Embryonic facial prominence (tissue), 1 donor: ENCODE measurements around the gene SKI.
"Not testable (repeated sequence)": the region's sequence is repeated elsewhere in the genome, so short reads cannot be mapped to it uniquely, and the experiment has no call there.

ENCODE experiments used
- DNase-seq: peaks from one replicate; pipeline ENCODE4 v3.0.0-alpha.2; 2016; ENCODE audit errors: extremely low spot score

Gene SKI

DNA sequence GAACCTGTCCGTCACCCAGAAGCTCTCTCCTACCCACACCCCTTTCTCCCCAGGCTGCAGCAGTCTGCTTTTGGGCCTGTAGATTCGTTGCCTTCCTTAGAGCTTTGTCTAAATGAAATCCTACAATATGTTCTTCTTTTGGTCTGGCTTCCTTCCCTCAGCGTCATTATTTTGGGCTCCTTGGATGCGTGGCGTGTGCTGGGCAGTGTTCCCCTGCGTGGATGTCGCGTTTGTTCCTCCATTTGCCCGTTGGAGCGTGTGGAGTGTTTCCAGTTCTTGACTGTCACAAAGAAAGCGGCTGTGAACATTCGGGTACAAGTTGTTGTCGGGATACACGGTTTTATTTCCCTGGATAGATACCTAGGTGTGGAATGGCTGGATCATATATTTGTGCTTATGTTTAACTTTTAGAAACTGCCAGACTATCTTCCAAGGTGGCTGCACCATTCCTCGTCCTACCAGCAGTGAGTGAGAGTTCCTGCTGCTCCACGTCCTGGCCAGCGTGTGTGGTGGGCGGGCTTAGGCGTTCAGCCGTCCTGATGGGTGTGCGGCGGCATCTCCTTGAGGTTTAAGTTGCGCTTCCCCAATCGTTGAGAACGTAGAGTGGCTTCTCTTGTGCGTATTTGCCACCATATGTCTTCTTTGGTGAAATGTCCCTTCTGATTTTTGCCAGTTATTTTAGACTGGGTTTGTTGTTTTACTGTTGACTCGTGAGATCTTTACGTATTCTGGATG, 31.7 kb downstream of the SKI start:
- DNase-seq = no peak

DNA sequence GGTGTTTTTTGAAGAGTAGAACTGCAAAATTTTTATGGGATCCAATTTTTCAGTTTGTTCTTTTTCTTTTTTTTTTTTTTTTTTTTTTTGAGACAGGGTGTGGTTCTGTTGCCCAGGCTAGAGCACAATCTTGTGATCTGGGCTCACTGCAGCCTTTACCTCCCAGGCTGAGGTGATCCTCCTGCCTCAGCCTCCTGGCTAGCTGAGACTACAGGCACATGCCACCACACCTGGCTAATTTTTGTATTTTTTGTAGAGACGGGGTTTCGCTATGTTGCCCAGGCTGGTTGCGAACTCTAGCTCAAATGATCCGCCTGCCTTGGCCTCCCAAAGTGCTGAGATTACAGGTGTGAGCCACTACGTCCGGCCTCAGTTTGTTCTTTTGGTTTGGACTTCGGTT, 32.4 kb downstream of the SKI start:
- not testable (repeated sequence) for DNase-seq

DNA sequence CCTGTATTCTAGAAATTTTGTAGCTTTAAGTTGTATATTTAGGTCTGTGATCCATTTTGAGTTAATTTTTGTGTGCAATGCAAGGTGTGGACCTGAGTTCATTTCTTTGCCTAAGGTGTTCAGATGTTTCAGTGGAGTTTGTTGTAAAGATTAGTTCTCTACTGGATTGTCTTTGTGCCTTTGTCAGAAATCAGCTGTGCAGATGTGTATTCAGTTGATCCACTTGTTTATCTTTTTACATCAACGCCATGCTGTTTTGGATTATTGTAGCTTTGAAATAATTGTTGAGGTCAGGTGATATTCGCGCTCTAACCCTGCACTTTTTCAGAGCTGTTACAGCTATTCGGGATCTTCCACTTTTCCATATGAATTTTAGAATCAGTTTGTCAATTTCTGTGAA, 32.8 kb downstream of the SKI start:
- no peak for DNase-seq

DNA sequence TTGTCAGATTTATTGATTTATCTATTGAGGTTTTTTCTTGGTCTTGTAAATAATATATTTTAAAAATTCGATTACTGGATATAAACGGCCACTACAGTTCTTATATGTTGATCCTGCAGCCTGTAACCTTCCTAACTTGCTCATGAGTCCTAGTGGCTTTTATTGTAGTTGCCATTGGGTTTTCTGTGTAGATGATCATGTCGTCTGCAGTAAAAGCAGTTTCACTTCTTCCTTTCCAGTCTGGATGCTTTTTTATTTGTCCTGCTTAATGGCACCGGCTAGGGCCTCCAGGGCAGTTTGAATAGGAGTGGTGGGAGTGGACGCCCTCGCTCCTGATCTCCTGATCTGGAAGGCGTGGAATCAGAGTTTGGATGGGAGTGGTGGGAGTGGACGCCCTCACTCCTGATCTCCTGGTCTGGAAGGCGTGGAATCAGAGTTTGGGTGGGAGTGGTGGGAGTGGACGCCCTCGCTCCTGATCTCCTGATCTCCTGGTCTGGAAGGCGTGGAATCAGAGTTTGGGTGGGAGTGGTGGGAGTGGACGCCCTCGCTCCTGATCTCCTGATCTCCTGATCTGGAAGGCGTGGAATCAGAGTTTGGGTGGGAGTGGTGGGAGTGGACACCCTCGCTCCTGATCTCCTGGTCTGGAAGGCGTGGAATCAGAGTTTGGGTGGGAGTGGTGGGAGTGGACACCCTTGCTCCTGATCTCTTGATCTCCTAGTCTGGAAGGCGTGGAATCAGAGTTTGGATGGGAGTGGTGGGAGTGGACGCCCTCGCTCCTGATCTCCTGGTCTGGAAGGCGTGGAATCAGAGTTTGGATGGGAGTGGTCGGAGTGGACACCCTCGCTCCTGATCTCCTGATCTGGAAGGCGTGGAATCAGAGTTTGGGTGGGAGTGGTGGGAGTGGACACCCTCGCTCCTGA, 33.6 kb downstream of the SKI start:
- not testable (repeated sequence) for DNase-seq

DNA sequence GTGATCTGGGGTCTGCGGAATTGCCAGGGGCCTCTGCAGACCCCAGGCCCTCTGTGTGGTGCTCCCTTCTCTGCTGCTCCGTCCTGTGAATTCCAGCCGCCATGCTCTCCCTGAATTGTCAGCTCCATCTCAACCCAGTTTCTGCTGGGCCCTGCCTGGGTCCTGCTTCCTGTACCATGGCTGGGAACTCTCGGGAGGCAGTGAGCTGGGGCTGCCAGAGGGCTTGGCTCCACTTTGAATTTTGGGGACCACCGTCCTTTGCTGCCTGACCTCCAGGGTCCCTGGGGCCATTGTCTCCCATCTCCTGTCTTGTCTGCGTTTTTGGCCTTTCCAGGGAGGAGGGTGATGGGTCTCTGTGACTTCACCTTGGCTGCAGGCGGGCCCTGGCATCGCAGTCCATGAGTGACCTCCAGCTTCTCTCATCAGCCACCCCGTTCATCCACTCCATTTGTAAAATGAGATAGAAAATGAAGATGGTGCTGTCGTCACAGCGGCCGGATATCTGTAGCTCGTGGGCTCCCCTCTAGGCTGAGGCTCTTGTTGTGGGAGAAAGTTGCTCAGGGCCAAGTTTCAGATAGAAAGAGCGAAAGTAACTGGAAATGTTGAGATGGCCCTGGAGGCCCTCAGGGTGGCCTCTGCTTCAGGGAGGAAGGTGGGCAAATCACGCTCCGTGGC, 38.3 kb downstream of the SKI start:
- DNase-seq = no peak

DNA sequence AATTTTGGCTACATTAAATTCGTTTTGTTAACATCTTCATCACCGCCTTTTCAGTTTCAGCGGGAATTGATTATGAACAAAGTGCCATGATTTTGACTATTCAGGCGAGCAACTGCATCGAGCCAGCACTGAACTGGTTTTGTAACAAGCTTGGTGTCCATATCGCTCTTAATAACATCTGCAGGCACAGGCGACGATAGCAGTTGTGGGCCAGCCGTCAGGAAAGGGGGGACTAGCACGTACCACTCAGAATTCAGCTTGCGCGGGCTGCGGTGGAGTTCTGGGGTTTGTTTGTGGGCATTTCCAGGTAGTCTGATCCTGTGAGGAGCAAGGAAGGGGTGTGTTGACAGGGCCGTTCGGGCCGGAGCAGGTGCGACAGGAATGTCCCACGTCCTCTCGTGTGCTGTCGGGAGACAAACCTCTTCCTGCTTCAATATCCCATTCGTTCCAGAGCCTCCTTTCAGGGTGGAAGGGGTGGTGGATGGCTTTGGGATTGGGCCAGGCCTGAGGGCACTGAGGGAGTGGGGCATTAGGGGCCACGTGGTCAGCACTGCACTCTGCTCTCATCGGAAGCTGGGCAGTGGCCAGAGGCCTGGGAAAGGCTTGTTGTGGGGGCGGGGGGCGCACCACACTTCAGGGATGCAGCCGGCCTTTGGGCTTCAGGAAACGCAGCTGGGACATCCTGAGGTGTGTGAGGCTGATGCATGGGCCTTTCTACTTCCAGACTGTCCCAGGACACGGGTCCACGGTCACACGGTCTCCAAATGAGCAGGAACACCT, 39.1 kb downstream of the SKI start:
- DNase-seq = no peak

DNA sequence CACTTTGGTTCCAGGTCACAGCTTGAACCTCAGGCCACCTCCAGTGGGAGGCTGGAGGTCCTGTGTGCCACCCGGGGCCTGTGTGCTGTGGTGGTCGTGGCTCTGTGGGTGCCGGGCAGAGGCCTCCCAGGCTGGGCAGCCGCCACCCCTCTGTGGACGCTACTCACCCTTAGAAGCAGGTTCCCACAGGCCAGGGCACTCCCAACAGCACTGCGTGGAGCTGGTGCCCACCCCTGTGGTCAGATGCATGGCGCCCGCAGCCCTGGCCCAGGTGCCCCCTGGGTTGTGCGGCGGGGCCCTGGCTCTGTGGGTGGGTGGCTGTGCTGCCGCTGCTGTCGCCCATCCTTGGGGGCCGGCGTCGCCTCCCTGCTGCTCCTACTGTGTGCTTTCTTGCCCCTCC, 39.7 kb downstream of the SKI start:
- no peak for DNase-seq

DNA sequence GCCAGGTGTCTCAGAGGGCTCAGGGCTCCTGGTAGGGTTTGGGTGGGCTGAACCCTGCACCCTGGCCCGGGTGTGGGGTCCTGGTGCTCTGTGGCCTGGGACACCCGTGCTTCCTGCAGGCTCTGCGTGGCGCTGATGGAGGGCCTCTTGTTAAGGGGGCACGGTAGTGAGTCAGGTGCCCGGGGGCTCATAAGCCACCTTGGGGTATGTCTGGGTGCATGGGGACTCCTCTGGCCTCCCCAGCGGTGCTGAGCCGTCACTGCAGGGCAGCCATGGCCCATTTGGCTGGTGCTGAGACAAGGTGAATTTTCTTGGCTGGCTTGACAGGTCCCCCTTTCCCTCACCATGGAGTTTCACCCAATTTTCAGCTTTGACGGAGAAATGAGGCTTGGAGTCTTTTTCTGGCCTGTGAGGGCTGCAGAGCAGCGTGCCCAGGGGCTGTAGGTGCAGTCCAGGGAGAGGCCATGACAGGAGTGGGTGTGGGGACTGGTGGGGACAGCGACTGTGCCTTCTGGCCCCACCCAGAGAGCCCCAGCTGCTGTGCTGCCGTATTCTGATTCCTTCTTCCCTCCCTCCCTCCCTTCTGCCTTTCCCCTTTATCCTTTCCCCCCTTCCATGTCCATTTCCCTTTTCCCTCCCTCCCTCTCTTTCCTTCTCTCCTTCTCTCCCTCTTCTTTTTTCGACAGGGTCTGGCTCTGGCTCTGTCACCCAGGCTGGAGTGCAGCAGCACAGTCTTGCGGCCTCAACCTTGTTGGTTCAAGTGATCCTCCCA, 40.4 kb downstream of the SKI start:
- no peak for DNase-seq

DNA sequence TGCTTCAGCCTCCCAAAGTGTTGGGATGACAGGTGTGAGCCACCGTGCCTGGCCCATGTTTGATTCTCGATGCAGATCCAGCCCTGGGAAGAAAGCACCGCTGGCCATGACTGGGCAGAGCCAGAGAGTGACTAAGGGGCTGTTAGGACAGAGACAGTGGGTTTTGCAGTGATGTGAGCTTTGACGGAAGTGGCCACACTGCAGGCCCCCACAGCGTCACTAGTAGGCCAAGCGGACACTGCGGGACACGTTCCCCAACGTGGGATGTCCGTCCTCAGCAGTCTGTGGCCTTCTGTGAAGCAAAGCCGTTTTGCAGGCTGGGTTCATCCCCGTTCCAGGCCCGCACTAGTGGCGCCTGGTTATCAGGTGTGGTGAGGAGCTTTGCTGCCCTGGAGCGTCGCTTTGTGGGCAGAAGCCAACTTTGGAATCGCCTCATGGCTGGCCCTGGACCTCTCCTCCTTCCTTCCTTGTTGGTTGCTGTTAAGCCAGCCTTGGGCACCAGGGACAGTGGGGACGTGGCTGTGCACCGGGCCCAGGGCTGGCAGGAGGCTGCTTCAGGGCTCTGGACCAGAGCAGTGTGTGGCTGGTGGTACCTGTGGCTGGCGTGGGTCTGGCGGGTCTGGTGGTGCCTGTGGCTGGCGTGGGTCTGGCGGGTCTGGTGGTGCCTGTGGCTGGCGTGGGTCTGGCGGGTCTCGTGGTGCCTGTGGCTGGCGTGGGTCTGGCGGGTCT, 41.2 kb downstream of the SKI start:
- no peak for DNase-seq

DNA sequence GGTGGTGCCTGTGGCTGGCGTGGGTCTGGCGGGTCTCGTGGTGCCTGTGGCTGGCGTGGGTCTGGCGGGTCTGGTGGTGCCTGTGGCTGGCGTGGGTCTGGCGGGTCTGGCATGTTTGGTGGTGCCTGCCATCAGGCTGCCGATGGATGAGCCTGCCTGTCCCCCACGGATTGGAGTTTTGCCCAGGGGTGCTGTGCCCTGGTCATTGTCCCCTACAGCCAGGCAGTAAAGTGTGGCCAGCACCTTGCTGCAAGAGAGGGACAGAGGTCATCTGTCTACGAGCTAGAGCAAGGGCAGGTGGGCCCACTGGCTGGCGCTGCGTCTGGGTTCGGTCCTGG, 41.8 kb downstream of the SKI start:
- no peak for DNase-seq

DNA sequence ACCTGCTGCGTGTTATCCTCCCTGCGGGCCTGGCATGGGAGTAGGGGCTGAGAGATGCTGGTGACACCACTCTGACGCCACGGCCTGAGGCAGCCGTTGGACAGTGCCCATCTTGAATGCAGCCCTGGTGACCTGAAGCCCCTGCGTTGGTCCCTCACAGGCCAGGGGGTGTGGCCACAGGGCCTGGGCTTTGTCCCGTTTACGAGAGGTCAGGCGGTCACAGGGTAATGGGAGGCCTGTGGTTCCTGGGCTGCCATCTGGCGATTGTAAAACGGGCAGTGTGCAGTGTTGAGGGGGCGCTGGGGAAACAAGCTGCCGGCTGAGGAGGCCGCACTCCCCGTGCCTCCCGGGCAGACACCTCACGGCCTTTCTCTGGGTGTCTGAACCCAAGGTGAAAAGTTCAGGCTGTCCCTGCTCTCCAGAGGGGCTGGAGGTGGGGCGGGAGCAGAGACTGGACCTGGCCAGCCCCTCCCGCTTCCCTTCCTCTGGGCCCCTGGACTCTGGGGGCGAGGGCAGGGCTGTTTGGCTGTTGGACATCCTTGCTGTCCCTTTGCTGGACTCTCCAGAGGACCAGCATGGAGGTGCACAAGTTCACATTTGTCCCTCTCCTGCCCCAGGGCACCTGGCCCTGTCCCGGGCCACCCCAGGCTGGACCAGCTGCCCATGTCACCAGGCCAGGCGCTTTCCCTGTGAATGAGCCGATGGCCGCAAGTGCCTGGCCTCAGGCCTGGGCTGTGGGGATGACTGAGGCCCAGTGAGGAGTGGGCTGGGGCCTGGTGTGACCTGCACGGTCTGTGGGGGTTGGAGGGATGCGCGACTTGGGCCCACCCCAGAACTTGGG, 42.4 kb downstream of the SKI start:
- DNase-seq = no peak

DNA sequence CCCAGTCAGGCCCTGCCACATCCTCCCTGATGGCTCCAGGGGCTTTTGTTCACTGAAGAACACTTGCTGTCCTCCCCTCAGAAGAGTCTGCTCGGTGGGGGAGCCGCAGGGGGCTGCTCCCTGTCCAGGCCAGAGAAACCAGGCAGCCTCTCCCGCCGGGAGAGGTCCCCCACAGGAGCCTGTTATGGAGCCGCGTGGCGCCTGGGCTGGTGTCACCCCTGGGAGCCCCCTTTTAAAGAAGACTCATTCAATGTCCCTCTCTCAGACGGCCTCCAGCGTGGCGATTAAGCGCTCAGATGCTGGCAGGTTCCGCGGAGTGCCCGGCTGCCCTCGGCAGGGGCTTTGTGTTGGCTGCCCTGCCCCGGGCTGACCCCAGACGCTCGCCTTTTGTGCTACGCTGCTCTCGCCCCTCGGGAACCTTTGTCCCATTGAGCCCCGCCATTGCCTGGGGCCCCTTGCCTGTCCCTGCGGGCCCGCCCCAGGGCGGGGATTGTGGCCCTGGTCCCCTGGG, 43.1 kb downstream of the SKI start:
- DNase-seq = no peak

DNA sequence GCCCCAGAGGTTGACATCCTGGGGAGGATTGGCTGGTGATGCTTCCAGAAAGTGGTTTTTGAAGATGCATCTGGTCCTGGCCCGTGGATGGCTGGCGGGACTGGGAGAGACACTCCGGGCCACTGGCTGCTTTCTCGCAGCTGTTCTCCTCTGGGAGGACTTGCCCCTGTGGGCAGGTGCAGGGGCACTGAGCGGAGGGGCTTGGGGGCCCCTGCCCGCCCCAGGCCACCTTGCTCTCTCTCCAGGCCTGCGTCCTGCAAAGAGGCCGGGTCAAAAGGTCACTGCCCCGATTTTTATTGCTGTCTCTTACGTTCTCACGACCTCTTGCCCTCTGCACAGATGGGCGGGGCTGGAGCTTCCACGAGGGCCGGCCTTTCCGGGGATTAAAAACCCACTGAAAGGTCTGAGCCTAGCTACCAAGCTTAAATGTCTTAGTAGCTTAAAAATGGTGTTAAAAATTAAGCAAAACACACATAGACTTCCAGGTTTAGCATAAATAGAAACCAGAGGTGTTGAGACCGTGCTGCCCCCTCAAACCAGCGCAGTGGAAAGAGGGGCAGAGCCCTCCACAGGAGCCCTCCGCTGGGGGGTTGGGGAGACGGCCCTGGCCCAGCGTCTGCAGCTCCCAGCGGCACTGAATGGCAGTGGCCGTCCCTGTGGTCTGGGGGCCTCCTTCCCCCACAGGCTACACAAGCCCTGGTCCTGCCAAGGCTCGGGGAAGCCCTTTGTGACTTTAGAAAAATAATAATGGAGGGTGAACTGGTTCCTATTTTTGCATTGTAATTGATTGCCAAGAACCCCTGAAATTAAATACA, 43.9 kb downstream of the SKI start:
- DNase-seq = no peak

DNA sequence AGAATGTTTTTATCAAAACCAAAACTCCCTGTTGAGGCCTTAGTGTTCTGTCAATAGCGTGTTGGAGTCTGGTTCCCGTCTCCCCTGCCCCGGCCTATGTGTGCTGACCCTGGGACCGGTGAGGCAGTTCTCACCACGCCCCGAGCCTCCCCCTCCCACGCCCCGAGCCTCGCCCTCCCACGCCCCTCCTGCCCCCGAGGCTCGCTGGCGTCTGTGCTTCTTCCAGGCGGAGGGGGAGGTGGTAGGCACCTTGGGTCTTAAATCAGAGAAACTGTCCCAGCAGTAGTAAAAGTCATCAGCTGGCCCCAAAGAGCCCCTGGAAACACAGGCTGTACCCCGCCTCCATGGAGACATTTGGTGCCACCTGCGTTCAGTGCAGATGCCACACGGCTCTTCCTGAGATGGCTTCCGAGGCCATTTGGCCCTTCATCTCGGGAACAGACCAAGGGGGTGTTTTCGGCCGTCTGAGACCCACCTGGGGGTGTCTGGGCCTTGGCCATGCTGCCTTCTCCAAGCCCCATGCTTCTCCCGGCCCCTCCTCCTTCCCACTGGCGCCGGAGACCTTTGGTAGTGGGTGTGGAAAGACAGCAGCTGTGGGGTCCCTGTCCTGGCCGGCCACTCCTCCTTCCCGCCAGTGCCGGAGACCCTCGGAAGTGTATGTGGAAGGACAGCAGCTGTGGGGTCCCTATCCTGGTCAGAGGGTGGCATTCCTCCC, 44.7 kb downstream of the SKI start:
- no peak for DNase-seq

DNA sequence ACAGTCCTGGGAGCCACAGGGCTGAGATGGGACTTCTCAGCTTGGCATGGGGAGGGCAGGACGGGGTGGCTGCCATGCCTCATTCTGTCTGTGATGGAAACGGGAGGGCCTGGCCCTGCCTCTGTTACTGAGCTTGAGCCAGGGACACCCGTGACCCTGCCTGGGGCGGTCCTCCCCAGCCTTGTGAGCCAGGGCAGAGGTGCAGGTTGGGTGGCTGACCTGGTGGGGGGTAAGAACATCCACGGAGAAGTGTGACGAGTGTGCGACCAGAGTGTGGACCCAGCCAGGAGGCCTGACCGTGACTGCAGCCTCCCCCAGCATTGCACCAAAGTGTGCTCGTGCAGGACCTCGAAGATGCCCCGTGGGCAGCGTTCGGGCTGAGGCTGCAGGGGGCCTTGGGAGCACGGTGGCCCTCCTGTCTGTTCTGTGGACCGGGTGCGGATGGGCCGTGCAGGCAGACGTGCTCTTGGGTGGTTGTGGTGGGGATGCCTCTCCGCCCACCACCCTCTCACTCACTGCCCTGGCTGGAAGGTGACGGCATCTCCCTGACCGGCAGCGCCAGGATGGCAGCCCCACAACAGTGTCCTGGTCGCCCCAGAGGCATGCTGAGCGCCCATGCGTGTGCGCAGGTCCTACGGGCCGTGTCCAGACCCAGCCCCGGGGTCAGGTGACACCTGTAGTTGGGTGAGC, 45.4 kb downstream of the SKI start:
- no peak for DNase-seq

DNA sequence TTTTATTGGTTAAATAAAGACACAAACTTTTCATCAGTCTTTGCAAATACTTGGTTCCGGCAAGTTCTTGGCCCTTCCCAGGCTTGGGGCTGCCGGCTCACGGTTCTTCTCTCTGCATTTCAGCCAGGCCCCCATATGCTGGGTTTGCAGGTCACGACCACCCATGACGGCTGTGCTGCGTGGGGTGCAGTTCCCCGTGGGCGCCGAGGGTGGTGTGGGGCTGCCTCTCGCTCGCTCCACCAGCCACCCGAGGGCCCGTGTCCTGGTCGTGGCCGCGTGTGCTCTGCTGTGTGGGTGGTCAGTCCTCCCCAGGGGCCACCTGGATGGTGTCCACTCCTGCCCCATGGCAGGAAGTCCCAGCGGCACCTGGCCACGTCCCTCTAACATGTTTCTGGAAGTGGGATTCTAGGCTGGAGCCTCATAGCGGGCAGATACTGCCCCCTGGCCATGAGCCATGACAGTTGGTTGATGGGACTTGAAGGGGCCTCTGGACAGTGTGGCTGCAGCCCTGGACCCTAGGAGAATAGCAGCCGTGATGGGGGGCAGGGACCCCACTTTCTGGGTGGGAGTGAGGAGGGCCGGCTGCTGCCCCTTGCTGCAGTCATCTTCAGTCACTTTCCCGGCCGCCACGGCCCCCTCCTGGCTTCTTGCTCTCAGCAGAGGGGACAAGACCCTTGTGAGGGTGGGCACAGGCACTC, 46.3 kb downstream of the SKI start:
- DNase-seq = no peak
